Lung (tissue), 12 donors: ENCODE results near the gene ITFG2. TPM values are rescaled to one million over a fixed set of nuclear protein-coding genes. Genes with fewer than 3 reads are reported as not detected.

Source experiments
- ATAC-seq: fragments of 200-7000 bp; cut with Tn5 transposase; one replicate; pipeline ENCODE4 v1.9.1; 2020; ENCODE audit warnings: moderate number of reproducible peaks; ENCODE audit not compliant: insufficient read depth, low FRiP score
- DNase-seq, 3 donors: peaks; one replicate each; pipeline ENCODE4 v3.0.0-alpha.2; 2013 to 2017
- H3K27ac ChIP-seq, 2 donors: one replicate each; pipeline ENCODE4 v1.5.1; 2013; ENCODE audit warnings: mild to moderate bottlenecking in 2 of 2, moderate library complexity in 2 of 2, control low read depth in 1 of 2, inconsistent platforms in 1 of 2, low read depth in 1 of 2, low read length in 1 of 2
- H3K27me3 ChIP-seq, 3 donors: one replicate each; pipeline ENCODE4 v1.5.1; 2013; ENCODE audit warnings: low read length in 2 of 3; ENCODE audit not compliant: control insufficient read depth in 3 of 3, insufficient read depth in 3 of 3
- H3K36me3 ChIP-seq, 4 donors: one replicate each; pipeline ENCODE4 v1.5.1; 2013; ENCODE audit warnings: low read length in 4 of 4, mild to moderate bottlenecking in 1 of 4, moderate library complexity in 1 of 4; ENCODE audit not compliant: control insufficient read depth in 4 of 4, insufficient read depth in 4 of 4
- H3K4me1 ChIP-seq, 5 donors: one replicate each; pipeline ENCODE4 v1.5.1; 2013; ENCODE audit warnings: low read length in 5 of 5, mild to moderate bottlenecking in 2 of 5, moderate library complexity in 1 of 5; ENCODE audit not compliant: control insufficient read depth in 5 of 5, insufficient read depth in 5 of 5
- H3K4me3 ChIP-seq: one replicate; pipeline ENCODE4 v1.5.1; 2013; ENCODE audit warnings: mild to moderate bottlenecking, control low read depth, moderate library complexity
- H3K9ac ChIP-seq, 2 donors: one replicate each; pipeline ENCODE4 v1.5.1; 2013; ENCODE audit warnings: low read length in 2 of 2, control low read depth in 1 of 2; ENCODE audit not compliant: insufficient read depth in 1 of 2
- H3K9me3 ChIP-seq, 4 donors: one replicate each; pipeline ENCODE4 v1.5.1; 2013; ENCODE audit warnings: low read length in 3 of 4, mild to moderate bottlenecking in 1 of 4, moderate library complexity in 1 of 4; ENCODE audit not compliant: control insufficient read depth in 4 of 4, insufficient read depth in 3 of 4
- CTCF ChIP-seq: IDR thresholded peaks from 2 replicates; pipeline ENCODE4 v1.5.1; 2012; ENCODE audit warnings: mild to moderate bottlenecking; ENCODE audit errors: control extremely low read depth, extremely low read depth
- WGBS, 2 donors: extraction: QIAGEN DNeasy Blood & Tissue Kit; methylation state at CpG; one replicate each; pipeline ENCODE4 v1.1.7; 2013; 5-methylcytosine and 5-hydroxymethylcytosine counted together
- polyA plus RNA-seq, 2 donors: library from polyadenylated mRNA; stranded (reverse); fragments of 200-250 nt; gene quantifications; one replicate each; pipeline ENCODE4 v1.2.1, GENCODE V29; 2013
- total RNA-seq, 2 donors: library from RNA; depleted of rRNA in 1 of 2; stranded (reverse); fragments of >200 nt in 1 of 2; gene quantifications; one replicate each; pipeline ENCODE4 v1.2.1, GENCODE V29; 2014 to 2021
- donor health status: control.
- donor health status: control.
- donor health status: Bipolar disorder and iron deficiency.
- donor health status: healthy.
- donor health status: DM: yes; HTN: yes; CAD: no.

The ITFG2 gene
- total and polyA plus RNA-seq, 4 donors: 22.6 to 43.0 (median 32.7) TPM

- ATAC-seq (no peak), DNase-seq (no peak)
- no peak for TF ChIP-seq CTCF
- Histone ChIP-seq H3K9me3 (no peaks in the 10 kb centered on the region), H3K4me1 (no peaks in the 10 kb centered on the region), H3K4me3 (no peak overlapping the region), H3K36me3 (peaks cover 23 to 61% (median 48%) of the 10 kb centered on the region in 4 donors), H3K27ac (no peak overlapping the region), H3K27me3 (no peaks in the 10 kb centered on the region), H3K9ac (no peak overlapping the region)
- WGBS, 2 donors: 97 to 98% methylated on average over 3 of the region's 3 CpGs
Measured at GRCh38 chr12:2826036-2826435, 13.6 kb downstream of the ITFG2 start.

GRCh38 chr12:2826721-2827515 is 14.4 kb downstream of the ITFG2 start:
- Histone ChIP-seq H3K9me3 (no peaks in the 10 kb centered on the region), H3K4me3 (no peak overlapping the region)
- DNase-seq: no peak

GRCh38 chr12:2829275-2829674 is 16.8 kb downstream of the ITFG2 start:
- H3K4me3 ChIP-seq: no peak overlapping the region

More at GRCh38 chr12:2826721-2827515, 14.4 kb downstream of the ITFG2 start:
- no peak overlapping the region for H3K27ac ChIP-seq
- H3K4me1 ChIP-seq: no peaks in the 10 kb centered on the region
- peaks cover 23 to 57% (median 40%) of the 10 kb centered on the region in 4 donors for H3K36me3 ChIP-seq
- 90 to 91% methylated on average over 14 of the region's 14 CpGs for WGBS, 2 donors
- no peak overlapping the region for H3K9ac ChIP-seq
- no peaks in the 10 kb centered on the region for H3K27me3 ChIP-seq
- ATAC-seq: no peak
- no peak for TF ChIP-seq CTCF

More at GRCh38 chr12:2829275-2829674, 16.8 kb downstream of the ITFG2 start:
- WGBS, 2 donors: 92% methylated on average over 6 of the region's 6 CpGs
- TF ChIP-seq CTCF: no peak
- DNase-seq (no peak), ATAC-seq (no peak)
- H3K36me3 ChIP-seq: peaks cover 10 to 41% (median 31%) of the 10 kb centered on the region in 4 donors
- no peaks in the 10 kb centered on the region for H3K27me3 ChIP-seq
- H3K9me3 ChIP-seq: no peaks in the 10 kb centered on the region
- peaks cover 0 to 1% (median 0%) of the 10 kb centered on the region in 5 donors for H3K4me1 ChIP-seq
- H3K27ac ChIP-seq: no peak overlapping the region
- no peak overlapping the region for H3K9ac ChIP-seq
